GM12864 (cell line): ENCODE results near the gene LRP2BP.

Experiments used
- DNase-seq: peaks from one replicate; pipeline ENCODE4 v3.0.0-alpha.2; 2011; ENCODE audit warnings: low read depth
- H3K4me3 ChIP-seq: 2 replicates; pipeline ENCODE4 v1.5.1; 2011; ENCODE audit warnings: mild to moderate bottlenecking, low read depth, low read length, control low read depth
- TF ChIP-seq, protein P1 (sequence below): IDR thresholded peaks from 2 replicates; pipeline ENCODE4 v1.5.1; 2011; ENCODE audit warnings: low read depth, mild to moderate bottlenecking, moderate library complexity, low read length, control low read depth, inconsistent platforms; ENCODE audit errors: missing control alignments

LRP2BP gene

DNA sequence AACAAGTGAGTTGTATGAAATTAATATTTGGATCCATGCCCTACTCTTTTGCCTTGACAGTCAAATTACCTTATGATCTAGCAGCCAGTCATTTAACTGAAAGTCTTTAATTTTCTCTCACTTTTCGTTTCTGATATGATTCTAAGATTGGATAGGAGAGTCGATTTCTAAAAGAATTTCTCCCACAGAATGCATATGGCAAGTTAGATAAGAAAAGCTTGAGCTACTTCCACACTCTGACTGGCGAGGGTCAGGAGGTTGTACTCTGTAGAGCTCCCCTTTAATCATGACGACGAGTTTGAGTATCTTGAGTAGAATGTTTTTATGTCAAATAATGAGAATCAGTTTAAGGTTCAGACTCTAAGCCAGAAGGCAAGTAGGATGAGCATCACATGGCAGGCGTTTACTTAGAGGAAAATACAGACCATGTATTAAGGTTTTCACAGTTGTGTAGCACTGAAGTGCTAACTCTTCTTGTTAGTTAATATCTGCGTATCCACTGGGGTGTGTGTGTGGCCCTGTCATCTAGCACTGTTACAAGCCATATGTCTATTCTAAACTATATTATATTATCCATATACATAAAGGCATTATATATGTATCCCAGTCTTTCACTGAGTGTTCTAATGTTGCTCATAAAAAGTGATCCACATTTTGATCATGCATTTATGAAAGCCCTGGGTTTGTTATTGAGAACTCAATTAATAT lies 37.8 kb downstream of the LRP2BP start:
- DNase-seq = no peak
- TF ChIP-seq, protein P1, sequence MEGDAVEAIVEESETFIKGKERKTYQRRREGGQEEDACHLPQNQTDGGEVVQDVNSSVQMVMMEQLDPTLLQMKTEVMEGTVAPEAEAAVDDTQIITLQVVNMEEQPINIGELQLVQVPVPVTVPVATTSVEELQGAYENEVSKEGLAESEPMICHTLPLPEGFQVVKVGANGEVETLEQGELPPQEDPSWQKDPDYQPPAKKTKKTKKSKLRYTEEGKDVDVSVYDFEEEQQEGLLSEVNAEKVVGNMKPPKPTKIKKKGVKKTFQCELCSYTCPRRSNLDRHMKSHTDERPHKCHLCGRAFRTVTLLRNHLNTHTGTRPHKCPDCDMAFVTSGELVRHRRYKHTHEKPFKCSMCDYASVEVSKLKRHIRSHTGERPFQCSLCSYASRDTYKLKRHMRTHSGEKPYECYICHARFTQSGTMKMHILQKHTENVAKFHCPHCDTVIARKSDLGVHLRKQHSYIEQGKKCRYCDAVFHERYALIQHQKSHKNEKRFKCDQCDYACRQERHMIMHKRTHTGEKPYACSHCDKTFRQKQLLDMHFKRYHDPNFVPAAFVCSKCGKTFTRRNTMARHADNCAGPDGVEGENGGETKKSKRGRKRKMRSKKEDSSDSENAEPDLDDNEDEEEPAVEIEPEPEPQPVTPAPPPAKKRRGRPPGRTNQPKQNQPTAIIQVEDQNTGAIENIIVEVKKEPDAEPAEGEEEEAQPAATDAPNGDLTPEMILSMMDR = no peak
- no peak overlapping the region for H3K4me3 ChIP-seq

- no peak for DNase-seq
- no peak overlapping the region for H3K4me3 ChIP-seq
- TF ChIP-seq, protein P1 = no peak
These were observed 38.5 kb downstream of the LRP2BP start for GRCh38 chr4:185357211-185357610.

DNA sequence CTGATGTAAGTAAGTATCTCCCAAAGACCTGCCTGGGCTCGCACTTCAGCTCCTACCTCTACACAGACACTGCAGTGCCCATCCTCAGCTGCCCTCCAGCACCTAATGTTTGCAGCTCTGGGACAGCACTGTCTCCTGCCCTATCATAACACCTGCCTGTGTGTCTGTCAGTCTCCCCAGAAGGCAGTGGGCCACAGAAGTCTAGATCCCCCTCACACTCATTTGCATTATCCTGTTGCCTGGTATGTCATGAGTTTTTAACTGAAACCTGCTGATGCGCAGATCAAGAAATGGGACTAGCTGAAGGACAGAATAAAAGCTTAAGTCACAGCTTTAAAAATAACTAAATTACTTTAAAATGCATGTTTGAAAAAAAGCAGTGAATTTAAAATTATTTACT lies 43.0 kb downstream of the LRP2BP start:
- DNase-seq = no peak
- TF ChIP-seq, protein P1 = no peak
- H3K4me3 ChIP-seq = no peak overlapping the region

GRCh38 chr4:185352202-185352601 lies 43.5 kb downstream of the LRP2BP start:
- no peak for DNase-seq
- no peak overlapping the region for H3K4me3 ChIP-seq
- TF ChIP-seq, protein P1 = no peak

- TF ChIP-seq, protein P1 = no peak
These were observed 44.0 kb downstream of the LRP2BP start for GRCh38 chr4:185351691-185352090.

DNA sequence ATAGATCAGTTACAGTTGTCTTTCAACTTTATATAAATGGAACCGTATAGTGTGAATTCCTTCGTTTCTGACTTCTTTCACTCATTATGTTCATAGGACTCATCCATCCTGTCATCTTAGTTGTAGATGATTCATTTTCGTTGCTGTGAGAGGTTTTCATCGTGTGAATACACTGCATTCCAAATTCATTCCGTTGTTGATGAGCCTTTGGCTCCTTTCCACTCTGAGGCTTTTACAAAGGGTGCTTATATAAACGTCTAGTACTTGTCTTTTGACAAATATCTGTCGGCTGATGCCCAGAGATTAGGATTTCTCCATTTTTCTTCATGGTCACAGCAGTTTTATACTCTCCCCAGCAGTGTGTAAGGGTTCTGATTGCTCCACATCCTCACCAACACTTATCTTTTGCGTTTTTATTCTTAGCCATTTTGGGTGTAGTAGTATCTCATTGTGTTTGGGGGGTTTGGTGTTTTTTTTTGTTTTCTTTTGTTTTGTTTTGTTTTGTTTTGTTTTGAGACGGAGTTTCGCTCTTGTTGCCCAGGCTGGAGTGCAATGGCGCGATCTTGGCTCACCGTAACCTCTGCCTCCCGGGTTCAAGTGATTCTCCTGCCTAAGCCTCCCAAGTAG lies 48.6 kb downstream of the LRP2BP start:
- TF ChIP-seq, protein P1 = no peak
- no peak for DNase-seq
- H3K4me3 ChIP-seq = no peak overlapping the region

More at GRCh38 chr4:185351691-185352090, 44.0 kb downstream of the LRP2BP start:
- no peak for DNase-seq
- no peak overlapping the region for H3K4me3 ChIP-seq
